ENCODE data around the gene KRTAP10-4.
"Not testable (repeated sequence)": the region's sequence is repeated elsewhere in the genome, so short reads cannot be mapped to it uniquely, and the experiment has no call there.

The KRTAP10-4 gene, protein sequence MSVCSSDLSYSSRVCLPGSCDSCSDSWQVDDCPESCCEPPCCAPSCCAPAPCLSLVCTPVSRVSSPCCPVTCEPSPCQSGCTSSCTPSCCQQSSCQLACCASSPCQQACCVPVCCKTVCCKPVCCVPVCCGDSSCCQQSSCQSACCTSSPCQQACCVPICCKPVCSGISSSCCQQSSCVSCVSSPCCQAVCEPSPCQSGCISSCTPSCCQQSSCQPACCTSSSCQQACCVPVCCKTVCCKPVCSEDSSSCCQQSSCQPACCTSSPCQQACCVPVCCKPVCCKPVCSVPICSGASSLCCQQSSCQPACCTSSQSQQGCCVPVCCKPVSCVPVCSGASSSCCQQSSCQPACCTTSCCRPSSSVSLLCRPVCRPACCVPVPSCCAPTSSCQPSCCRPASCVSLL

GRCh38 chr21:44573630-44574456, at the start of gene KRTAP10-4:
KRTAP10-4 (plus strand) TSS chr21:44573729; CDS start chr21:44573759, 30 bp downstream.
- H3K9me3 ChIP-seq (ENCODE audit: control insufficient read depth in 2 of 2, low read length in 2 of 2); H3K27me3 ChIP-seq (ENCODE audit: control insufficient read depth in 2 of 2, insufficient read depth in 2 of 2, low read length in 2 of 2); H3K9ac ChIP-seq (ENCODE audit: low read depth in 1 of 2, low read length in 2 of 2); H3K36me3 ChIP-seq (ENCODE audit: control insufficient read depth in 2 of 2, insufficient read depth in 2 of 2, low read length in 2 of 2); H3K27ac ChIP-seq (ENCODE audit: low read depth in 2 of 2, low read length in 2 of 2): not testable (repeated sequence)
- peak within 1 kb of the TSS in 1 of 2 donors; percentile 53 for H3K4me3 ChIP-seq (ENCODE audit: low read length in 2 of 2)
- H3K4me1 ChIP-seq (ENCODE audit: control insufficient read depth in 2 of 2, insufficient read depth in 2 of 2, low read length in 2 of 2) = peaks cover 3 to 16% of the 10 kb centered on the region in 2 donors

DNA sequence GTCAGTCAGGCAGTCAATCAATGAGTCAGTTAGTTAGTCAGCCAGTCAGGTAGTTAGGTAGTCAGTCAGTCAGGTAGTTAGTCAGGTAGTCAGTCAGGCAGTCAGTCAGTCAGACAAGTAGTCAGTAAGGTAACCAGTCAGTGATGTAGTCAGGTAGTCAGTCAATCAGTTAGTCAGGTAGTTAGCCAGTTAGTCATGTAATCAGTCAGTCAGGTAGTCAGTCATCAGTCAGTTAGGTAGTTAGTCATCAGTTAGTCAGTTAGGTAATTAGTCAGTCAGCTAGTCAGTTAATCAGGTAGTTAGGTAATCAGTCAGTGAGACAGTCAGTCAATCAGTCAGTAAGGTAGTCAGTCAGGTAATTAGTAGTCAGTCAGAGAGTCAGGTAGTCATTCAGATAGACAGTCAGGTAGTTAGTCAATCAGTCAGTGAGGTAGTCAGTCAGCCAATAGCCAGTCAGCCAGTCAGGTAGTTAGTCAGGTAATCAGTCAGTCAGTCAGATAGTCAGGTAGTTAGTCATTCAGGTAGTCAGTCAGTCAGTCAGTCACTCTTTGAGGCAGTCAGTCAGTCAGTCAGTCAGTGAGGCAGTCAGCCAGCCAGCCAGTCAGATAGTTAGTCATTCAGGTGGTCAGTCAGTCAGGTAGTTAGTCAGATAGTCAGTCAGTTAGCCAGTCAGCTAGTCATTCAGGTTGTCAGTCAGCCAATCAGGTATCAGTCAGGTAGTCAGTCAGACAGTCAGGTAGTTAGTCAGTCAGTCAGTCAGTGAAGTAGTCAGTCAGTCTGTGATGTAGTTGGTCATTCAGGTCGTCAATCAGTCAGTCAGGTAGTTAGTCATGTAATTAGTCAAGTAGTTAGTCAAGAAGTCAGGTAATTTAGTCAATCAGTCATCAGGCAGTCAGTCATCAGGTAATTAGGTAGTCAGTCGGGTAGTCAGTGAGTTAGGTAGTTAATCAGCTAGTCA, 48.8 kb upstream of the KRTAP10-4 start:
- no peaks in the 10 kb centered on the region for H3K36me3 ChIP-seq (ENCODE audit: control insufficient read depth in 2 of 2, insufficient read depth in 2 of 2, low read length in 2 of 2)
- no peaks in the 10 kb centered on the region for H3K4me1 ChIP-seq (ENCODE audit: control insufficient read depth in 2 of 2, insufficient read depth in 2 of 2, low read length in 2 of 2)
- H3K9me3 ChIP-seq (ENCODE audit: control insufficient read depth in 2 of 2, low read length in 2 of 2) = no peaks in the 10 kb centered on the region
- H3K4me3 ChIP-seq (ENCODE audit: low read length in 2 of 2) = no peak overlapping the region
- no peak overlapping the region for H3K27ac ChIP-seq (ENCODE audit: low read depth in 2 of 2, low read length in 2 of 2)
- H3K9ac ChIP-seq (ENCODE audit: low read depth in 1 of 2, low read length in 2 of 2) = no peak overlapping the region
- no peaks in the 10 kb centered on the region for H3K27me3 ChIP-seq (ENCODE audit: control insufficient read depth in 2 of 2, insufficient read depth in 2 of 2, low read length in 2 of 2)

DNA sequence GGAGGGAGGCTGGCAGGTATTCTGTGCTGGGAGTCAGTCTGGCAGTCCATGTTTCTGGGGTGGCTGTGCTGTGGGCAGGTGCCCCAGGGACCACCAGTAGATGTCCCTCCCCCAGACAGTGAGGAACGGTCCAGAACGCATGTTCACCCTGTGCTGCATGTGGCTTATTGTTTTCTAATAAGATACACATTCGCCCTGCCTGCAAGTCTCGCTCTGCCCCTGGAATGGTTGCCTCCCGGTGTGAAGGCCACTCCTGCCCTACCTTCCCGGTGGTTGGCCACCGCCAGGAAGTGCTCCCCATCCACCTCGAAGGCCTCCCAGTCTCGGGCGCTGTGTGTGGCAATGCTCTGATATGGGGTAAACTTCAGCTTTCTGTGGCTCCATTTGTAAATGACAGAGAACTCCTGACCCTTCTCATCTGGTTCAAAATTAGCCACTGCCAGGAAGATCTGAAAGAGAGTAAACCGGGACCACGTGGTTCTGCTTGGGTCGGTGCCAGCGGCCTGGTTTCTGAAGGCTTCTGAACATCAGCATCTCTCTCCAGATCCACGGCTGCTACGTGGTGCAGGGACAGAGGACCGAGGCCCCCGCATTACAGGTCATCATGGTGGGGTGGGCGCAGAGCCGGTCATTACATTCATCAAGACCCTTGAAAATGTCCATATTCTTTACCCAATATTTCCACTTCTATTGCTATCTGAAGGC, 48.0 kb upstream of the KRTAP10-4 start:
- H3K9me3 ChIP-seq (ENCODE audit: control insufficient read depth in 2 of 2, low read length in 2 of 2) = no peaks in the 10 kb centered on the region
- H3K27ac ChIP-seq (ENCODE audit: low read depth in 2 of 2, low read length in 2 of 2) = no peak overlapping the region
- no peaks in the 10 kb centered on the region for H3K36me3 ChIP-seq (ENCODE audit: control insufficient read depth in 2 of 2, insufficient read depth in 2 of 2, low read length in 2 of 2)
- no peak overlapping the region for H3K9ac ChIP-seq (ENCODE audit: low read depth in 1 of 2, low read length in 2 of 2)
- no peak overlapping the region for H3K4me3 ChIP-seq (ENCODE audit: low read length in 2 of 2)
- H3K4me1 ChIP-seq (ENCODE audit: control insufficient read depth in 2 of 2, insufficient read depth in 2 of 2, low read length in 2 of 2) = no peaks in the 10 kb centered on the region
- H3K27me3 ChIP-seq (ENCODE audit: control insufficient read depth in 2 of 2, insufficient read depth in 2 of 2, low read length in 2 of 2) = no peaks in the 10 kb centered on the region

- Histone ChIP-seq H3K36me3 (ENCODE audit: control insufficient read depth in 2 of 2, insufficient read depth in 2 of 2, low read length in 2 of 2) (no peaks in the 10 kb centered on the region), H3K27me3 (ENCODE audit: control insufficient read depth in 2 of 2, insufficient read depth in 2 of 2, low read length in 2 of 2) (no peaks in the 10 kb centered on the region), H3K9ac (ENCODE audit: low read depth in 1 of 2, low read length in 2 of 2) (no peak overlapping the region), H3K4me1 (ENCODE audit: control insufficient read depth in 2 of 2, insufficient read depth in 2 of 2, low read length in 2 of 2) (no peaks in the 10 kb centered on the region), H3K27ac (ENCODE audit: low read depth in 2 of 2, low read length in 2 of 2) (no peak overlapping the region), H3K9me3 (ENCODE audit: control insufficient read depth in 2 of 2, low read length in 2 of 2) (no peaks in the 10 kb centered on the region), H3K4me3 (ENCODE audit: low read length in 2 of 2) (no peak overlapping the region)
Measured at GRCh38 chr21:44526096-44526997, 47.2 kb upstream of the KRTAP10-4 start.

GRCh38 chr21:44527156-44527982, 46.2 kb upstream of the KRTAP10-4 start:
- no peak overlapping the region for H3K27ac ChIP-seq (ENCODE audit: low read depth in 2 of 2, low read length in 2 of 2)
- no peaks in the 10 kb centered on the region for H3K36me3 ChIP-seq (ENCODE audit: control insufficient read depth in 2 of 2, insufficient read depth in 2 of 2, low read length in 2 of 2)
- no peak overlapping the region for H3K9ac ChIP-seq (ENCODE audit: low read depth in 1 of 2, low read length in 2 of 2)
- H3K27me3 ChIP-seq (ENCODE audit: control insufficient read depth in 2 of 2, insufficient read depth in 2 of 2, low read length in 2 of 2) = no peaks in the 10 kb centered on the region
- no peak overlapping the region for H3K4me3 ChIP-seq (ENCODE audit: low read length in 2 of 2)
- no peaks in the 10 kb centered on the region for H3K4me1 ChIP-seq (ENCODE audit: control insufficient read depth in 2 of 2, insufficient read depth in 2 of 2, low read length in 2 of 2)
- H3K9me3 ChIP-seq (ENCODE audit: control insufficient read depth in 2 of 2, low read length in 2 of 2) = no peaks in the 10 kb centered on the region

GRCh38 chr21:44527983-44528633, 45.4 kb upstream of the KRTAP10-4 start:
- Histone ChIP-seq H3K27ac (ENCODE audit: low read depth in 2 of 2, low read length in 2 of 2) (no peak overlapping the region), H3K4me1 (ENCODE audit: control insufficient read depth in 2 of 2, insufficient read depth in 2 of 2, low read length in 2 of 2) (no peaks in the 10 kb centered on the region), H3K27me3 (ENCODE audit: control insufficient read depth in 2 of 2, insufficient read depth in 2 of 2, low read length in 2 of 2) (no peaks in the 10 kb centered on the region), H3K4me3 (ENCODE audit: low read length in 2 of 2) (no peak overlapping the region), H3K36me3 (ENCODE audit: control insufficient read depth in 2 of 2, insufficient read depth in 2 of 2, low read length in 2 of 2) (no peaks in the 10 kb centered on the region), H3K9ac (ENCODE audit: low read depth in 1 of 2, low read length in 2 of 2) (no peak overlapping the region), H3K9me3 (ENCODE audit: control insufficient read depth in 2 of 2, low read length in 2 of 2) (no peaks in the 10 kb centered on the region)

- H3K9me3 ChIP-seq (ENCODE audit: control insufficient read depth in 2 of 2, low read length in 2 of 2) = no peaks in the 10 kb centered on the region
- H3K4me1 ChIP-seq (ENCODE audit: control insufficient read depth in 2 of 2, insufficient read depth in 2 of 2, low read length in 2 of 2) = no peaks in the 10 kb centered on the region
- H3K27ac ChIP-seq (ENCODE audit: low read depth in 2 of 2, low read length in 2 of 2) = no peak overlapping the region
- no peaks in the 10 kb centered on the region for H3K27me3 ChIP-seq (ENCODE audit: control insufficient read depth in 2 of 2, insufficient read depth in 2 of 2, low read length in 2 of 2)
- no peak overlapping the region for H3K9ac ChIP-seq (ENCODE audit: low read depth in 1 of 2, low read length in 2 of 2)
- H3K4me3 ChIP-seq (ENCODE audit: low read length in 2 of 2) = no peak overlapping the region
- no peaks in the 10 kb centered on the region for H3K36me3 ChIP-seq (ENCODE audit: control insufficient read depth in 2 of 2, insufficient read depth in 2 of 2, low read length in 2 of 2)
Measured at GRCh38 chr21:44528634-44528995, 44.9 kb upstream of the KRTAP10-4 start.

DNA sequence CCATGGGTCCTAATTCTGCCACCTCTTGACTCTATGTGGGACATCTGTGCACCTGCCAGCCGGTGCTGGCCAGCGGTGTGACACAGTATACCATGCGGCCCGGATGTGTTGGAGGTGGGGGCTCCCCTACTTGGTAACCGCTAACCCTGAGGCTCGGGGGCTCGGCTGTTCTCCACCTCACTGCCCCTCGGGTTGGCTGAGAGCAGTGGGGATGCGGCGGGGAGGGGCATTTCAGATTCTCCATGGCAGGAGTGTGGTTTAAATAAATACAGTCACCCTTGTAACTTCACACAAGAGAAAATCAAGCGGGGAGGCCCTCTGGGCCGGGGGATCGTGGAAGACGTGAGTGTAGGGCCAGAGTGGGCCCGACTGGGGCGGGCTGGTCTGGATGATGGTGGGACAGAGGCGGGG, 44.5 kb upstream of the KRTAP10-4 start:
- Histone ChIP-seq H3K9me3 (ENCODE audit: control insufficient read depth in 2 of 2, low read length in 2 of 2) (no peaks in the 10 kb centered on the region), H3K27ac (ENCODE audit: low read depth in 2 of 2, low read length in 2 of 2) (no peak overlapping the region), H3K27me3 (ENCODE audit: control insufficient read depth in 2 of 2, insufficient read depth in 2 of 2, low read length in 2 of 2) (no peaks in the 10 kb centered on the region), H3K36me3 (ENCODE audit: control insufficient read depth in 2 of 2, insufficient read depth in 2 of 2, low read length in 2 of 2) (no peaks in the 10 kb centered on the region), H3K4me1 (ENCODE audit: control insufficient read depth in 2 of 2, insufficient read depth in 2 of 2, low read length in 2 of 2) (no peaks in the 10 kb centered on the region), H3K9ac (ENCODE audit: low read depth in 1 of 2, low read length in 2 of 2) (no peak overlapping the region), H3K4me3 (ENCODE audit: low read length in 2 of 2) (no peak overlapping the region)

All from mucosa of rectum (tissue), 2 donors.